LHCN-M2 (cell line): ENCODE data around the gene TMEM41A. TPM values are rescaled to one million over a fixed set of nuclear protein-coding genes. Genes with fewer than 3 reads are reported as not detected.

Experiments
- DNase-seq: peaks from one replicate; pipeline ENCODE4 v3.0.0-alpha.2; 2012; ENCODE audit warnings: low read depth
- polyA plus RNA-seq: library from polyadenylated mRNA; unstranded; fragments of >200 nt; gene quantifications from one replicate; pipeline ENCODE4 v1.2.1, GENCODE V29; 2012; ENCODE audit warnings: missing spikeins
- total RNA-seq: library from RNA; depleted of rRNA; stranded (reverse); fragments of >200 nt; gene quantifications from 2 replicates; pipeline ENCODE4 v1.2.3, GENCODE V29; 2014; rRNA removed

The TMEM41A gene
- total RNA-seq, result 8.9 and 9.2 TPM in 2 replicates
- 7.0 TPM for polyA plus RNA-seq

- DNase-seq, result peak; percentile 86
Measured at GRCh38 chr3:185498503-185499396, at the start of gene TMEM41A. TMEM41A (minus strand) TSS chr3:185499035; CDS start chr3:185498961, 74 bp downstream.

- no peak for DNase-seq
Measured at GRCh38 chr3:185540695-185541094, 41.9 kb upstream of the TMEM41A start.

GRCh38 chr3:185539934-185540333, 41.1 kb upstream of the TMEM41A start:
- DNase-seq, result no peak

- peak; percentile 68 for DNase-seq
Measured at GRCh38 chr3:185537369-185537970, 38.6 kb upstream of the TMEM41A start.

GRCh38 chr3:185534511-185534910, 35.7 kb upstream of the TMEM41A start:
- DNase-seq, result no peak

GRCh38 chr3:185532901-185533300, 34.1 kb upstream of the TMEM41A start:
- DNase-seq, result no peak

GRCh38 chr3:185530856-185531255, 32.0 kb upstream of the TMEM41A start:
- DNase-seq, result no peak

- peak; percentile 26 for DNase-seq
Measured at GRCh38 chr3:185528532-185528931, 29.7 kb upstream of the TMEM41A start.

GRCh38 chr3:185527364-185527763, 28.5 kb upstream of the TMEM41A start:
- no peak for DNase-seq

- no peak for DNase-seq
Measured at GRCh38 chr3:185526349-185526951, 27.6 kb upstream of the TMEM41A start.

GRCh38 chr3:185521349-185522138, 22.7 kb upstream of the TMEM41A start:
- no peak for DNase-seq

GRCh38 chr3:185519021-185519420, 20.2 kb upstream of the TMEM41A start:
- DNase-seq, result no peak

GRCh38 chr3:185517387-185518130, 18.7 kb upstream of the TMEM41A start:
- DNase-seq, result no peak

- no peak for DNase-seq
Measured at GRCh38 chr3:185511711-185512110, 12.9 kb upstream of the TMEM41A start.

- DNase-seq, result no peak
Measured at GRCh38 chr3:185508335-185508991, 9.6 kb upstream of the TMEM41A start.

- no peak for DNase-seq
Measured at GRCh38 chr3:185507883-185508282, 9.0 kb upstream of the TMEM41A start.

GRCh38 chr3:185504636-185505035, 5.8 kb upstream of the TMEM41A start:
- DNase-seq, result no peak

- DNase-seq, result no peak
Measured at GRCh38 chr3:185503521-185503920, 4.7 kb upstream of the TMEM41A start.

- DNase-seq, result no peak
Measured at GRCh38 chr3:185502987-185503386, 4.2 kb upstream of the TMEM41A start.

- DNase-seq, result no peak
Measured at GRCh38 chr3:185490241-185490640, 8.6 kb downstream of the TMEM41A start.
